ENCODE data around the gene EXOC4. TPM values are rescaled to one million over a fixed set of nuclear protein-coding genes. Genes with fewer than 3 reads are reported as not detected.

EXOC4 gene
- total RNA-seq, 3 donors from 2014 or later: 88.3 to 136 (median 99.6) TPM

DNA sequence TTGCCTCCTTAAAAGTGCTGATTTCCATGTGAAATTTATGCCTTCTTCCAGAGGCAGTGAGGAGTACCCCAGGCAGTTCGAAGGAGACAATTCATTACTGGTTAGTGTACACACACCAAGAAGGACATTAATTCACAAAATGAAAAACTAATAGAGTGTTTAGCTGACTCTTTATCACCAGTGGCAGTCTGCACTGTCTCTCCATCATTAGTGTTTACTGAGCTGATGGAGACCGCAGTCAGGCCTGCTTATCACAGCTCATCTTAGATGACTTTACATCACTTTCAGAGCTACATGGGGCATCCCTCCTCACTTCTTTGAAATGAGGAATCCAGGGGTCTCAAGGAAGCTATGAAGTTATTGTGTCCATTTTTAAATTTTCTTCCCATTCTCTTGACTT lies 718.7 kb downstream of the EXOC4 start:
- intact Hi-C loops (cut with DNase I; ENCODE audit: low total_unique reads): no loop called here
- no peaks in the 10 kb centered on the region for H3K36me3 ChIP-seq
- TF ChIP-seq POLR2A (IDR thresholded peaks at IDR 0.05) (no peak), POLR2AphosphoS5 (IDR thresholded peaks at IDR 0.05) (no peak)
- TF ChIP-seq, protein P1, sequence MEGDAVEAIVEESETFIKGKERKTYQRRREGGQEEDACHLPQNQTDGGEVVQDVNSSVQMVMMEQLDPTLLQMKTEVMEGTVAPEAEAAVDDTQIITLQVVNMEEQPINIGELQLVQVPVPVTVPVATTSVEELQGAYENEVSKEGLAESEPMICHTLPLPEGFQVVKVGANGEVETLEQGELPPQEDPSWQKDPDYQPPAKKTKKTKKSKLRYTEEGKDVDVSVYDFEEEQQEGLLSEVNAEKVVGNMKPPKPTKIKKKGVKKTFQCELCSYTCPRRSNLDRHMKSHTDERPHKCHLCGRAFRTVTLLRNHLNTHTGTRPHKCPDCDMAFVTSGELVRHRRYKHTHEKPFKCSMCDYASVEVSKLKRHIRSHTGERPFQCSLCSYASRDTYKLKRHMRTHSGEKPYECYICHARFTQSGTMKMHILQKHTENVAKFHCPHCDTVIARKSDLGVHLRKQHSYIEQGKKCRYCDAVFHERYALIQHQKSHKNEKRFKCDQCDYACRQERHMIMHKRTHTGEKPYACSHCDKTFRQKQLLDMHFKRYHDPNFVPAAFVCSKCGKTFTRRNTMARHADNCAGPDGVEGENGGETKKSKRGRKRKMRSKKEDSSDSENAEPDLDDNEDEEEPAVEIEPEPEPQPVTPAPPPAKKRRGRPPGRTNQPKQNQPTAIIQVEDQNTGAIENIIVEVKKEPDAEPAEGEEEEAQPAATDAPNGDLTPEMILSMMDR (IDR thresholded peaks at IDR 0.05): no peak
- H3K27me3 ChIP-seq: no peaks in the 10 kb centered on the region
- no peak overlapping the region for H3K27ac ChIP-seq
- no peaks in the 10 kb centered on the region for H3K9me3 ChIP-seq
- no peak for DNase-seq (ENCODE audit: low spot score in 2 of 2)
- H3K4me3 ChIP-seq: no peak overlapping the region
- H3K4me1 ChIP-seq: no peaks in the 10 kb centered on the region

GRCh38 chr7:133973710-133974109 lies 720.8 kb downstream of the EXOC4 start:
- Histone ChIP-seq H3K4me3 (no peak overlapping the region), H3K27me3 (no peaks in the 10 kb centered on the region), H3K4me1 (no peaks in the 10 kb centered on the region), H3K27ac (no peak overlapping the region), H3K36me3 (no peaks in the 10 kb centered on the region), H3K9me3 (no peaks in the 10 kb centered on the region)
- TF ChIP-seq POLR2A (IDR thresholded peaks at IDR 0.05): no peak
- TF ChIP-seq, protein P1 (IDR thresholded peaks at IDR 0.05): no peak
- TF ChIP-seq POLR2AphosphoS5 (IDR thresholded peaks at IDR 0.05): no peak
- intact Hi-C loops (cut with DNase I; ENCODE audit: low total_unique reads): no loop called here
- no peak for DNase-seq (ENCODE audit: low spot score in 2 of 2)

DNA sequence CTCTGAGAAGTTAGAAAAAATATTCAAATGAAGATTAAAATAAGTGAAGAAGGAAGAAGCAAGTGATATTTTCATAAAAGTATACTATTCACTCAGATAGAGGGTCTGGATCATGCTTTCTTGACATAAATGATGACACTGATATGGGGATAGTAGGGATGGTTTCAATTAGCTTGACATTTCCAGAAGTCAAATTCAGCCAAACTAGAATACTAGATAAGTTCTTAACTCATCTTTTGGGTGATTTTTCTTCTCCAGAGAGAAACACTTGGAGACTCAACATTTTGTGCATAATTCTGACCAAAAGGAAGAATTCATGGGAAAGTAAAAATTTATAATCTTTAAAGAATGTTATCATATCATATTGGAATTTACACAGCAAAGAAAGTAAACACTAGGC lies 722.3 kb downstream of the EXOC4 start:
- TF ChIP-seq POLR2A (IDR thresholded peaks at IDR 0.05) (no peak), POLR2AphosphoS5 (IDR thresholded peaks at IDR 0.05) (no peak)
- TF ChIP-seq, protein P1 (IDR thresholded peaks at IDR 0.05): no peak

GRCh38 chr7:133976140-133976539 lies 723.3 kb downstream of the EXOC4 start:
- no peaks in the 10 kb centered on the region for H3K36me3 ChIP-seq
- no peaks in the 10 kb centered on the region for H3K9me3 ChIP-seq
- no peaks in the 10 kb centered on the region for H3K4me1 ChIP-seq
- no peaks in the 10 kb centered on the region for H3K27me3 ChIP-seq
- H3K4me3 ChIP-seq: no peak overlapping the region
- no peak overlapping the region for H3K27ac ChIP-seq
- TF ChIP-seq POLR2A (IDR thresholded peaks at IDR 0.05) (no peak), POLR2AphosphoS5 (IDR thresholded peaks at IDR 0.05) (no peak)
- TF ChIP-seq, protein P1 (IDR thresholded peaks at IDR 0.05): no peak
- DNase-seq (ENCODE audit: low spot score in 2 of 2): no peak
- intact Hi-C loops (cut with DNase I; ENCODE audit: low total_unique reads): no loop called here

More for the DNA sequence above, 722.3 kb downstream of the EXOC4 start:
- no peak overlapping the region for H3K27ac ChIP-seq
- no peak overlapping the region for H3K4me3 ChIP-seq
- H3K36me3 ChIP-seq: no peaks in the 10 kb centered on the region
- no peak for DNase-seq (ENCODE audit: low spot score in 2 of 2)
- no peaks in the 10 kb centered on the region for H3K27me3 ChIP-seq
- H3K9me3 ChIP-seq: no peaks in the 10 kb centered on the region
- intact Hi-C loops (cut with DNase I; ENCODE audit: low total_unique reads): no loop called here
- H3K4me1 ChIP-seq: no peaks in the 10 kb centered on the region

GRCh38 chr7:133977409-133978274 lies 724.8 kb downstream of the EXOC4 start:
- Histone ChIP-seq H3K36me3 (no peaks in the 10 kb centered on the region), H3K27ac (no peak overlapping the region), H3K9me3 (no peaks in the 10 kb centered on the region), H3K27me3 (no peaks in the 10 kb centered on the region), H3K4me3 (no peak overlapping the region), H3K4me1 (no peaks in the 10 kb centered on the region)
- no peak for TF ChIP-seq POLR2AphosphoS5 (IDR thresholded peaks at IDR 0.05)
- TF ChIP-seq, protein P1 (IDR thresholded peaks at IDR 0.05): no peak
- no peak for TF ChIP-seq POLR2A (IDR thresholded peaks at IDR 0.05)
- no peak for DNase-seq (ENCODE audit: low spot score in 2 of 2)
- intact Hi-C loops (cut with DNase I; ENCODE audit: low total_unique reads): no loop called here
